ENCODE data around the gene VPS35L. TPM values are rescaled to one million over a fixed set of nuclear protein-coding genes. Genes with fewer than 3 reads are reported as not detected.

The VPS35L gene
- total RNA-seq, 1 experiment from 2014 or later, result 51.1 TPM

DNA sequence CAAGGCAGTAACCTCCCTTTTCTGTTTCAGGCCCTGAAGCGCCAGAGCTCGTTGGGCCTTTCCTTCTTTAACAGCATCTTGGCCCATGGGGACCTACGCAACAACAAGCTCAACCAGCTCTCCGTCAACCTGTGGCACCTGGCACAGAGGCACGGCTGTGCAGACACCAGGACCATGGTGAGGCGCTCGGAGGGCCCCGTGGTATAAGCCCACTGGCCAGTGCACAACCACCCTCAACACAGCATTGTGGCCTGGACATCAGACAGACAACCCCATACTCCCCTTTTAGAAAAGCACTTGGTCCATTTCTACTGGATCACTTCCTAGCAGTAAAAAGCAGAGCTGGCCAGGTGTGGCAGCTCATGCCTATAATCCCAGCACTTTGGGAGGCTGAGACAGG lies 144.0 kb downstream of the VPS35L start:
- intact Hi-C loops (cut with micrococcal nuclease; ENCODE audit: unreplicated experiment), result no loop called here
- Histone ChIP-seq H3K4me1 (ENCODE audit: insufficient read depth, low read length, poor library complexity, severe bottlenecking) (peaks cover 7% of the 10 kb centered on the region), H3K27me3 (replicated peaks; ENCODE audit: insufficient read depth, low read depth, low read length, poor library complexity) (no peaks in the 10 kb centered on the region), H3K36me3 (ENCODE audit: insufficient read depth, low read length, poor library complexity, severe bottlenecking) (peaks cover 49% of the 10 kb centered on the region), H3K27ac (ENCODE audit: low read depth, low read length, poor library complexity, severe bottlenecking) (no peak overlapping the region), H3K4me3 (ENCODE audit: low read depth, low read length, poor library complexity, severe bottlenecking) (no peak overlapping the region), H3K9me3 (ENCODE audit: low read depth, low read length, poor library complexity, severe bottlenecking) (no peaks in the 10 kb centered on the region)
- ChIA-PET CTCF (no interaction called here), POLR2A (ENCODE audit: low non-redundant PET) (no interaction called here)
- DNase-seq (ENCODE audit: low spot score), result no peak
- no peak for TF ChIP-seq EZH2 (IDR thresholded peaks at IDR 0.05; ENCODE audit: borderline replicate concordance, low read depth, low read length, poor library complexity, severe bottlenecking)
- BruUV-seq (replicated peaks), result no TSS peak

DNA sequence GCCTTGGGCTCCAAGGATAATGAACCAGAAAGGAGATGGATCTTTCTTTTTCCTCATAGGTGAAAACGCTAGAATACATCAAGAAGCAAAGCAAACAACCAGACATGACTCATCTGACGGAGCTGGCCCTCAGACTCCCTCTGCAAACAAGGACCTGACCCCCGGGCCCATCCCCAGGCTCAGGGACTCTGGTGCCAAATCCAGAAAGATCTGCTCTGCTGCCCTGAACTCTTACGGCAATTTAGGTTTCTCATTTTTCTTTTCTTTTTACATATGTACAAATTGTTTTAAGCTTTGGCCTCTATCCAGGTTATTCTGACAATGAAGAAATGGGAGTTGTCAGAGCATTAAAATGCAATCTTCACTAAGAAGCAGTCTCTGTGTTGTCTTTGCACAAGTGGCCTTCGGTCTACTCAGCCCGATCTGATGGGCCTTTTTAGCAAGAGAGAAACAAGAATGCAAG lies 144.8 kb downstream of the VPS35L start:
- POLR2A ChIA-PET (ENCODE audit: low non-redundant PET), result interaction anchor here (0.6 kb wide), 1 partner anchor 237 kb away, joined by 4 read pairs; no protein-coding TSS in a partner anchor
- BruUV-seq (replicated peaks), result no TSS peak
- intact Hi-C loops (cut with micrococcal nuclease; ENCODE audit: unreplicated experiment), result no loop called here
- Histone ChIP-seq H3K27me3 (replicated peaks; ENCODE audit: insufficient read depth, low read depth, low read length, poor library complexity) (no peaks in the 10 kb centered on the region), H3K4me1 (ENCODE audit: insufficient read depth, low read length, poor library complexity, severe bottlenecking) (peaks cover 7% of the 10 kb centered on the region), H3K36me3 (ENCODE audit: insufficient read depth, low read length, poor library complexity, severe bottlenecking) (peaks cover 58% of the 10 kb centered on the region), H3K4me3 (ENCODE audit: low read depth, low read length, poor library complexity, severe bottlenecking) (no peak overlapping the region), H3K9me3 (ENCODE audit: low read depth, low read length, poor library complexity, severe bottlenecking) (no peaks in the 10 kb centered on the region), H3K27ac (ENCODE audit: low read depth, low read length, poor library complexity, severe bottlenecking) (no peak overlapping the region)
- no peak for TF ChIP-seq EZH2 (IDR thresholded peaks at IDR 0.05; ENCODE audit: borderline replicate concordance, low read depth, low read length, poor library complexity, severe bottlenecking)
- TF ChIP-seq, protein P1, sequence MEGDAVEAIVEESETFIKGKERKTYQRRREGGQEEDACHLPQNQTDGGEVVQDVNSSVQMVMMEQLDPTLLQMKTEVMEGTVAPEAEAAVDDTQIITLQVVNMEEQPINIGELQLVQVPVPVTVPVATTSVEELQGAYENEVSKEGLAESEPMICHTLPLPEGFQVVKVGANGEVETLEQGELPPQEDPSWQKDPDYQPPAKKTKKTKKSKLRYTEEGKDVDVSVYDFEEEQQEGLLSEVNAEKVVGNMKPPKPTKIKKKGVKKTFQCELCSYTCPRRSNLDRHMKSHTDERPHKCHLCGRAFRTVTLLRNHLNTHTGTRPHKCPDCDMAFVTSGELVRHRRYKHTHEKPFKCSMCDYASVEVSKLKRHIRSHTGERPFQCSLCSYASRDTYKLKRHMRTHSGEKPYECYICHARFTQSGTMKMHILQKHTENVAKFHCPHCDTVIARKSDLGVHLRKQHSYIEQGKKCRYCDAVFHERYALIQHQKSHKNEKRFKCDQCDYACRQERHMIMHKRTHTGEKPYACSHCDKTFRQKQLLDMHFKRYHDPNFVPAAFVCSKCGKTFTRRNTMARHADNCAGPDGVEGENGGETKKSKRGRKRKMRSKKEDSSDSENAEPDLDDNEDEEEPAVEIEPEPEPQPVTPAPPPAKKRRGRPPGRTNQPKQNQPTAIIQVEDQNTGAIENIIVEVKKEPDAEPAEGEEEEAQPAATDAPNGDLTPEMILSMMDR (conservative IDR thresholded peaks at IDR 0.05; ENCODE audit: low read depth, low read length), result no peak
- CTCF ChIA-PET, result interaction anchor here (0.6 kb wide), 1 partner anchor 117 kb away, joined by 3 read pairs; no protein-coding TSS in a partner anchor
- no peak for DNase-seq (ENCODE audit: low spot score)

DNA sequence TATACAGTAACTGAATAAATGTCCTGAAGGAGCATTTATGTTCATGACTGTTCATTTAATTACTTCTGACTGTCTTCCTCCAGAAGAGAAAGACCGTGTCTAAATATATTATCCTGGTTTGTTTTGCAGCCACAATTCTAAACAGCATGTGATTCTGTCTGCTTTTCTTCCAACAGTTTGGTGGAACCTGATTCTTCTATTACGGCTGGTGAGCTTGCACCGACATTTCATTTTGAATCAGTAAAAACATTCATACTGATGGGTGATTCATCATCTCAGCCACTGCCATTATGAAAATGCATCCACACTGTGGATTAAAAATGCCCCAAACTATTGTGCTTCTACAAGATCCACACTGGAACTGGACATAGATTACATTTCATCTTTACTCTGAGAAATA lies 145.6 kb downstream of the VPS35L start:
- intact Hi-C loops (cut with micrococcal nuclease; ENCODE audit: unreplicated experiment), result no loop called here
- BruUV-seq (replicated peaks), result no TSS peak
- Histone ChIP-seq H3K27me3 (replicated peaks; ENCODE audit: insufficient read depth, low read depth, low read length, poor library complexity) (no peaks in the 10 kb centered on the region), H3K4me3 (ENCODE audit: low read depth, low read length, poor library complexity, severe bottlenecking) (no peak overlapping the region), H3K9me3 (ENCODE audit: low read depth, low read length, poor library complexity, severe bottlenecking) (no peaks in the 10 kb centered on the region), H3K4me1 (ENCODE audit: insufficient read depth, low read length, poor library complexity, severe bottlenecking) (peaks cover 7% of the 10 kb centered on the region), H3K36me3 (ENCODE audit: insufficient read depth, low read length, poor library complexity, severe bottlenecking) (peaks cover 65% of the 10 kb centered on the region), H3K27ac (ENCODE audit: low read depth, low read length, poor library complexity, severe bottlenecking) (no peak overlapping the region)
- no peak for DNase-seq (ENCODE audit: low spot score)
- ChIA-PET CTCF (interaction anchor here (0.6 kb wide), 1 partner anchor 117 kb away, joined by 3 read pairs; no protein-coding TSS in a partner anchor), POLR2A (ENCODE audit: low non-redundant PET) (no interaction called here)
- TF ChIP-seq EZH2 (IDR thresholded peaks at IDR 0.05; ENCODE audit: borderline replicate concordance, low read depth, low read length, poor library complexity, severe bottlenecking), result no peak
- TF ChIP-seq, protein P1 (conservative IDR thresholded peaks at IDR 0.05; ENCODE audit: low read depth, low read length), result no peak

Measured in A673 (cell line).